ENCODE data around the gene OLAH.

DNA sequence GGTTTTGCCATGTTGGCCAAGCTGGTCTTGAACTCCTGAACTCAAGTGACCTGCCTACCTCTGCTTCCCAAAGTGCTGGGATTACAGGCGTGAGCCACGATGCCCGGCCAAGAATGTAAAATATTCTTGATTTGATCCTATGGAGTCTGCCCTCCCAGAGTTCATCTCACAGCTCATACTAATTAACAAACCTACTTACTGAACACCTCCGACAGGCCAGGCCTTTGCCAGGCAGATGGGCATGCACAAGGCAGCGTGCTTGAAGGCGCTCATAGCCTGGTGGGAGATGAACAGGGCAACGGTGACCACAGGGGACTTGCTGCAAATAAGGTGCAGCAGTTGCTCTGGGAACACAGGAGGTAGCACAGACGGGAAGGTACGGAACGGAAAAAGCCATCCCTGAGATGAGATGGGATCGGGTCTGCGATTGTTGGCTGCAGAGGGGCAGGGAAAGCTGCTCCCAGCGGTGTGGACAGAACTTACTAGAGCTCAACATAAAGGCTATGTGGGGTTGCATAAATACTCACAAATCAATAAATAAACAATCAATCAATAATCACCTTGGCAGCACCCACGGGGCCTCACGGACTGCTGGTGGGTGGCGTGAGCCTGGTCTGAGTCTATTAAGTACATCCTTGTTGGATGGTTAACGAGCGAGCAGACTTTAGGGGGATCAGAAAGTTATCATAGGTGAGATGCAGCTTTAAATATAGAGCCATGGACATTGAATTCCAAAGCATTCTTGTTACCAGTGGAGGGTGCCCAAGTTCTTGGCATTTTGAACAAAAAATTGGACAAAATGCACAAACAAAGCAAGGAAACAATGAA is 40.1 kb downstream of the OLAH start:
- TF ChIP-seq EZH2 (IDR thresholded peaks at IDR 0.05; ENCODE audit: insufficient read depth, poor library complexity, severe bottlenecking) (no peak), EZH2phosphoT487 (IDR thresholded peaks at IDR 0.05; ENCODE audit: insufficient read depth, low read depth) (no peak)

All from GM23248 (cell line).